ENCODE data around the gene ACTRT2.

The ACTRT2 gene

DNA sequence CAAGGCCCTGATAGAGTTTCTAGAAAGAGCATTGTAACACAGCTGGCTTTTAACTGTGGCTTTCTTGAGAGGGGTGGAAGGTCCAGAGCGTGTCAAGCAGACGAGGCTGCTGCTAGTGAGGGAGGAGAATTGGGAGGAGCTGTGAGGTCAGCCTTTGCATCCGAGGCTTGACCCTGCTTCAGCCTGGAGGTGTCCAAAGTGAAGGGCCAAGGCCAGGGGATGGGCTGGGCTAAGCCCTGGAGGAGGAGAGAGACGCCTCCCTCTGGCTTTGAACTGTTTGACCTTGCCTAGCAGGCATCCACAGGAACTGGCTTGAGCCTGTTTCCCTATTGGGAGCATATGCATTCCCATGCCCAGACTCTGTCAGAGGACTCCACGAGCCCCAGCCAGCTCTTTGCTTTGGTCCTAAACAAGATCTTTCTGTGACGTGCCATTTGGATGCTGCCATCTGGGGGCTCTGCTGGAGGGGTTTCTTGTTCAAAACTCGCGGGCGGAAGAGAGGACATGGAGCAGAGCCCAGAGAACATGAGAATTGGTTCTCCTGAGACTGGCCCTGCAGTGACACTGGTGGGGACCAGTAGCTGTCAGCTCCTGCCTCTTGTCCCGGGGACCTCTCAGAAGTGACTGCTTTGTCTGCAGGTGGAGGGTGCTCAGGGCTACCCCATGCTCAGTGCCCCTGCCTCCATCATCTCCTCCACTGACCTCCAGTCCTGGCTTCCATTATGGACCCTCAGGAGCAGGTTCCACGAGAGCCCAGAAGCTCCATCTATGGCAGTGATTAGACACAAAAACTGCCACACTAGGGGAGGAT, 5.5 kb downstream of the ACTRT2 start:
- no peak for TF ChIP-seq EZH2 (optimal IDR thresholded peaks at IDR 0.05; ENCODE audit: low read depth, low read length)
- TF ChIP-seq, protein P1, sequence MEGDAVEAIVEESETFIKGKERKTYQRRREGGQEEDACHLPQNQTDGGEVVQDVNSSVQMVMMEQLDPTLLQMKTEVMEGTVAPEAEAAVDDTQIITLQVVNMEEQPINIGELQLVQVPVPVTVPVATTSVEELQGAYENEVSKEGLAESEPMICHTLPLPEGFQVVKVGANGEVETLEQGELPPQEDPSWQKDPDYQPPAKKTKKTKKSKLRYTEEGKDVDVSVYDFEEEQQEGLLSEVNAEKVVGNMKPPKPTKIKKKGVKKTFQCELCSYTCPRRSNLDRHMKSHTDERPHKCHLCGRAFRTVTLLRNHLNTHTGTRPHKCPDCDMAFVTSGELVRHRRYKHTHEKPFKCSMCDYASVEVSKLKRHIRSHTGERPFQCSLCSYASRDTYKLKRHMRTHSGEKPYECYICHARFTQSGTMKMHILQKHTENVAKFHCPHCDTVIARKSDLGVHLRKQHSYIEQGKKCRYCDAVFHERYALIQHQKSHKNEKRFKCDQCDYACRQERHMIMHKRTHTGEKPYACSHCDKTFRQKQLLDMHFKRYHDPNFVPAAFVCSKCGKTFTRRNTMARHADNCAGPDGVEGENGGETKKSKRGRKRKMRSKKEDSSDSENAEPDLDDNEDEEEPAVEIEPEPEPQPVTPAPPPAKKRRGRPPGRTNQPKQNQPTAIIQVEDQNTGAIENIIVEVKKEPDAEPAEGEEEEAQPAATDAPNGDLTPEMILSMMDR (IDR thresholded peaks at IDR 0.05; ENCODE audit: low read length), result no peak
- no peak for TF ChIP-seq EZH2phosphoT487 (IDR thresholded peaks at IDR 0.05; ENCODE audit: low read length)
- Histone ChIP-seq H3K9ac (ENCODE audit: low read length) (no peak overlapping the region), H3K9me3 (replicated peaks; ENCODE audit: insufficient read depth, low read length) (no peaks in the 10 kb centered on the region), H3K27me3 (replicated peaks; ENCODE audit: insufficient read depth, low read length) (peaks cover 79% of the 10 kb centered on the region), H4K20me1 (ENCODE audit: insufficient read depth, low read length) (no peaks in the 10 kb centered on the region), H3K79me2 (ENCODE audit: low read length) (no peaks in the 10 kb centered on the region), H2AFZ (ENCODE audit: low read length) (no peak overlapping the region), H3K36me3 (replicated peaks; ENCODE audit: insufficient read depth, low read length) (no peaks in the 10 kb centered on the region), H3F3A (ENCODE audit: insufficient read depth, low read length) (no peaks in the 10 kb centered on the region), H3K9me2 (replicated peaks; ENCODE audit: insufficient read depth, low read length) (no peaks in the 10 kb centered on the region), H3K4me1 (ENCODE audit: low read length) (no peaks in the 10 kb centered on the region), H3K4me2 (ENCODE audit: low read depth, low read length) (no peak overlapping the region), H3K27ac (ENCODE audit: low read length) (no peak overlapping the region), H3K4me3 (ENCODE audit: low read length) (no peak overlapping the region)
- no peak for DNase-seq

DNA sequence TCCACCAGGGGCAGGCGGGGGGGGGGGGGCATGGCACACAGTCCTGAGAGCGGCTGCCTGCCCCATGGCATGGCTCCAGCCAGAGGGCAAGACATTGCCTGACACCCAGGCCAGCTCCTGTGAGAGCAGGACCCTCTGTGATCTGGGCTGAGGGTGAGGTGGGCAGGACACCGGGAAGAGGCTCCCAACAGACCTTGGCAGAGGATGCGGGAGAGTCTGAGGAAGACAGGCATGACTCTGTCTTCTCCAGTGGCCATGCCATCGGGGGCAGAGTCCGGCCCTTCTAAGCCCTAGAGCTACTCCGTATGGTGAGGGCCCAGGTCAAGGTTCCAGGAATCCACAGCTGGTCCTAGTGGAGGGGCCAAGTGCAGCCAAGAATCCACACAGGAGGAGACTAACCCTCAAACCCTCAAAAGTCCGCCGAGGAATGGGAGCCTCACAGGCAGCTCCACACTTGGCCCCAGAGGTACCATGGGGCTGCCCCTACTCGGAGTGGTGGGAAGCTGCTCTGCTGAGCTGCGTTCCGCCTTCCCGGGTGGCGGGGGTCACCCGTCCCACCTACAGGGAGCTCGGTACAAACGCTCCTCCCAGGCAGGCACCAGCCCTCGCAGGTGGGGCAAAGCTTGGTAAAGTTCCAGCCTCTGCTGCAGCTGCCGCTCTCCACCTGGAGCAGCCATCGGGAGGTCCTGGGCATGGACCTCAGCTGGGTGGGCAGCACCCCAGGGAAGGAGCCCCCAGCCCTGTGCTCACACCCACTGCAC, 6.5 kb downstream of the ACTRT2 start:
- TF ChIP-seq EZH2phosphoT487 (IDR thresholded peaks at IDR 0.05; ENCODE audit: low read length) (no peak), EZH2 (optimal IDR thresholded peaks at IDR 0.05; ENCODE audit: low read depth, low read length) (no peak)
- TF ChIP-seq, protein P1 (IDR thresholded peaks at IDR 0.05; ENCODE audit: low read length), result no peak
- no peak for DNase-seq
- H3K4me3 ChIP-seq (ENCODE audit: low read length), result no peak overlapping the region
- no peaks in the 10 kb centered on the region for H3K36me3 ChIP-seq (replicated peaks; ENCODE audit: insufficient read depth, low read length)
- H3K4me1 ChIP-seq (ENCODE audit: low read length), result no peaks in the 10 kb centered on the region
- H4K20me1 ChIP-seq (ENCODE audit: insufficient read depth, low read length), result no peaks in the 10 kb centered on the region
- H3K9me2 ChIP-seq (replicated peaks; ENCODE audit: insufficient read depth, low read length), result no peaks in the 10 kb centered on the region
- H3K27ac ChIP-seq (ENCODE audit: low read length), result no peak overlapping the region
- H3K79me2 ChIP-seq (ENCODE audit: low read length), result no peaks in the 10 kb centered on the region
- H3K9me3 ChIP-seq (replicated peaks; ENCODE audit: insufficient read depth, low read length), result no peaks in the 10 kb centered on the region
- H3K9ac ChIP-seq (ENCODE audit: low read length), result no peak overlapping the region
- no peak overlapping the region for H3K4me2 ChIP-seq (ENCODE audit: low read depth, low read length)
- H3F3A ChIP-seq (ENCODE audit: insufficient read depth, low read length), result no peaks in the 10 kb centered on the region
- H3K27me3 ChIP-seq (replicated peaks; ENCODE audit: insufficient read depth, low read length), result peaks cover 79% of the 10 kb centered on the region
- no peak overlapping the region for H2AFZ ChIP-seq (ENCODE audit: low read length)

DNA sequence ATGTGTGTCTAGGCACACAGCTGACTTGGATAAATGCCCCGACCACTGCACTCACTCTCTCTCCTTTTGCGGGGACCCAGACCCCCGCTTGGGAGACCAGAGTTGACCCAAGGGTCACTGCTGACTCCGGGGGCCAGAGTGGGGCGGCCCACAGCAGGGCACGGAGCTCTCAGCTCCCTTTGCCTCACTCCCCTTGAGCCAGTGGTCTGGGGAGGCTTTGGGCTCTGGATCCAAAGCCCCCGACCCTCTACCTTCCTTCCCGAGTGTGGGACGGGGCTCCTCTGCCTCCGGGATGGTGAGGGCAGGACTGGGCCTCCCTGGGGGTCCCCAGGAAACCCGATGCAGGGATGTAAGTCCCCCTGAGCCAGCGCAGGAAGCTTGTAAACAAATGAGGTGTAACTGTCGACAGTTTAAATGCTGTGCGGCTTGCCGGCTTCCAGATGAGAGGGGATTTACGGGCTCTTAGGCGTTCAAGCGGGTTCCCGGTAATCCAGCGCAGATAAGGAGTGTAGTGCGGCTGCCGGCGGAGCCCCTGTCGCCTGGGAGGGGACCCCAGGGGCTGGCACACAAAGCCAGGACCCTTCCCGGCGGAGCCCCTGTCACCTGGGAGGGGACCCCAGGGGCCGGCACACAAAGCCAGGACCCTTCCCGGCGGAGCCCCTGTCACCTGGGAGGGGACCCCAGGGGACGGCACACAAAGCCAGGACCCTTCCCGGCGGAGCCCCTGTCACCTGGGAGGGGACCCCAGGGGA, 7.4 kb downstream of the ACTRT2 start:
- H3K4me1 ChIP-seq (ENCODE audit: low read length), result no peaks in the 10 kb centered on the region
- TF ChIP-seq, protein P1 (IDR thresholded peaks at IDR 0.05; ENCODE audit: low read length), result no peak
- TF ChIP-seq EZH2phosphoT487 (IDR thresholded peaks at IDR 0.05; ENCODE audit: low read length), result no peak
- TF ChIP-seq EZH2 (optimal IDR thresholded peaks at IDR 0.05; ENCODE audit: low read depth, low read length), result no peak
- no peaks in the 10 kb centered on the region for H3K36me3 ChIP-seq (replicated peaks; ENCODE audit: insufficient read depth, low read length)
- H3K27me3 ChIP-seq (replicated peaks; ENCODE audit: insufficient read depth, low read length), result peaks cover 76% of the 10 kb centered on the region
- H3K9ac ChIP-seq (ENCODE audit: low read length), result no peak overlapping the region
- no peaks in the 10 kb centered on the region for H3F3A ChIP-seq (ENCODE audit: insufficient read depth, low read length)
- DNase-seq, result no peak
- H3K4me2 ChIP-seq (ENCODE audit: low read depth, low read length), result no peak overlapping the region
- H3K9me2 ChIP-seq (replicated peaks; ENCODE audit: insufficient read depth, low read length), result no peaks in the 10 kb centered on the region
- no peaks in the 10 kb centered on the region for H3K9me3 ChIP-seq (replicated peaks; ENCODE audit: insufficient read depth, low read length)
- no peak overlapping the region for H3K4me3 ChIP-seq (ENCODE audit: low read length)
- no peak overlapping the region for H3K27ac ChIP-seq (ENCODE audit: low read length)
- no peak overlapping the region for H2AFZ ChIP-seq (ENCODE audit: low read length)
- H3K79me2 ChIP-seq (ENCODE audit: low read length), result no peaks in the 10 kb centered on the region
- H4K20me1 ChIP-seq (ENCODE audit: insufficient read depth, low read length), result no peaks in the 10 kb centered on the region
